MCF 10A (cell line): ENCODE measurements around the gene MRPS25. TPM values are rescaled to one million over a fixed set of nuclear protein-coding genes. Genes with fewer than 3 reads are reported as not detected.

Experiments
- BruUV-seq: library from RNA; stranded (reverse); fragments of 400-500 nt; replicated peaks from 2 replicates; lab custom pipeline; 2021; lab: Mats Ljungman, UMichigan
- CTCF ChIA-PET: fragments of 300-600 bp; sonication (Branson Sonifier 250); formaldehyde crosslinking; extraction: SDS; loops from one replicate; lab custom pipeline; 2021; ENCODE audit warnings: antibody characterized with exemption, inconsistent platforms; lab: Yijun Ruan, JAX
- POLR2A ChIA-PET: fragments of 300-600, 350-650 bp; sonication (Branson Sonifier 250); formaldehyde crosslinking; extraction: SDS; loops from one replicate; lab custom pipeline; 2020; ENCODE audit warnings: antibody characterized with exemption, inconsistent platforms; lab: Yijun Ruan, JAX
- DNase-seq: peaks from one replicate; pipeline ENCODE4 v3.0.0-alpha.2; 2018; ENCODE audit not compliant: unreplicated experiment
- H3K27ac Mint-ChIP-seq: one replicate; pipeline ENCODE4 v1.8.0; 2022; ENCODE audit warnings: mild to moderate bottlenecking, low read depth, mixed read lengths; ENCODE audit not compliant: unreplicated experiment
- H3K27me3 Mint-ChIP-seq: one replicate; pipeline ENCODE4 v1.8.0; 2022; ENCODE audit warnings: mixed read lengths; ENCODE audit not compliant: insufficient read depth, unreplicated experiment
- H3K36me3 Mint-ChIP-seq: one replicate; pipeline ENCODE4 v1.8.0; 2022; ENCODE audit warnings: mild to moderate bottlenecking, moderate library complexity, mixed read lengths; ENCODE audit not compliant: insufficient read depth, unreplicated experiment
- H3K4me1 Mint-ChIP-seq: one replicate; pipeline ENCODE4 v1.8.0; 2022; ENCODE audit warnings: mixed read lengths; ENCODE audit not compliant: insufficient read depth, unreplicated experiment
- H3K4me3 Mint-ChIP-seq: one replicate; pipeline ENCODE4 v1.8.0; 2022; ENCODE audit warnings: mild to moderate bottlenecking, moderate library complexity, mixed read lengths; ENCODE audit not compliant: unreplicated experiment
- H3K9me3 Mint-ChIP-seq: one replicate; pipeline ENCODE4 v1.8.0; 2022; ENCODE audit warnings: mixed read lengths; ENCODE audit not compliant: unreplicated experiment
- CTCF ChIP-seq: fragments of 200-600 bp; IDR thresholded peaks from one replicate; pipeline ENCODE4 v1.8.0; 2022; ENCODE audit warnings: antibody characterized with exemption, mild to moderate bottlenecking; ENCODE audit not compliant: unreplicated experiment
- intact Hi-C: fragments of 100-400 bp; cut with micrococcal nuclease; formaldehyde crosslinking; loops from 2 replicates; pipeline ENCODE4 v1.14.1; 2022
- total RNA-seq: library from RNA; stranded (reverse); gene quantifications from 2 replicates; pipeline ENCODE4 v1.2.3, GENCODE V29; 2022

The MRPS25 gene
- total RNA-seq, 1 experiment from 2014 or later: 87.2 TPM

GRCh38 chr3:15063656-15064286 is 1.3 kb downstream of the MRPS25 start:
- Mint-ChIP-seq H3K36me3 (peaks cover 27% of the 10 kb centered on the region), H3K27me3 (no peaks in the 10 kb centered on the region), H3K27ac (peak overlapping the region; percentile 93), H3K9me3 (no peaks in the 10 kb centered on the region), H3K4me3 (peak overlapping the region; percentile 80), H3K4me1 (peaks cover 10% of the 10 kb centered on the region)
- peak; percentile 9 for DNase-seq
- ChIA-PET CTCF (interaction anchor here (0.7 to 1.4 kb wide), 2 partner anchors 12 to 39 kb away, joined by 4 read pairs; no protein-coding TSS in a partner anchor), POLR2A (interaction anchor here (0.6 to 3.3 kb wide), 14 partner anchors 9 to 940 kb away, joined by 3 to 49 read pairs (median 6); partner anchors contain the start of genes CAPN7, CCDC174, CHCHD4 and NR2C2)
- no peak for TF ChIP-seq CTCF
- intact Hi-C loops: loop anchor here (2.0 kb wide), 1 partner anchor 35 kb away; the partner anchor contains the start of gene RBSN
- BruUV-seq: no TSS peak

GRCh38 chr3:15063238-15063637 is 1.9 kb downstream of the MRPS25 start:
- H3K36me3 Mint-ChIP-seq: peaks cover 32% of the 10 kb centered on the region
- CTCF ChIA-PET: interaction anchor here (1.4 kb wide), 1 partner anchor 11 kb away, joined by 4 read pairs; no protein-coding TSS in a partner anchor
- no TSS peak for BruUV-seq
- no peak overlapping the region for H3K27ac Mint-ChIP-seq
- peaks cover 10% of the 10 kb centered on the region for H3K4me1 Mint-ChIP-seq
- peak overlapping the region; percentile 80 for H3K4me3 Mint-ChIP-seq
- intact Hi-C loops: no loop called here
- no peaks in the 10 kb centered on the region for H3K27me3 Mint-ChIP-seq
- TF ChIP-seq CTCF: no peak
- no peaks in the 10 kb centered on the region for H3K9me3 Mint-ChIP-seq
- no peak for DNase-seq
- POLR2A ChIA-PET: interaction anchor here (1.6 to 3.3 kb wide), 4 partner anchors 15 to 143 kb away, joined by 4 to 23 read pairs (median 17); partner anchors contain the start of genes CAPN7 and NR2C2

GRCh38 chr3:15060029-15060428 is 5.1 kb downstream of the MRPS25 start:
- no peak overlapping the region for H3K4me3 Mint-ChIP-seq

More at GRCh38 chr3:15060029-15060428, 5.1 kb downstream of the MRPS25 start:
- Mint-ChIP-seq H3K27ac (no peak overlapping the region), H3K36me3 (peaks cover 47% of the 10 kb centered on the region), H3K27me3 (no peaks in the 10 kb centered on the region), H3K9me3 (no peaks in the 10 kb centered on the region), H3K4me1 (peaks cover 12% of the 10 kb centered on the region)
- ChIA-PET CTCF (interaction anchor here (0.6 to 1.0 kb wide), 2 partner anchors 139 to 387 kb away, joined by 3 to 4 read pairs; no protein-coding TSS in a partner anchor), POLR2A (interaction anchor here (0.7 kb wide), 1 partner anchor 395 kb away, joined by 3 read pairs; no protein-coding TSS in a partner anchor)
- no peak for DNase-seq
- intact Hi-C loops: no loop called here
- TF ChIP-seq CTCF: no peak
- BruUV-seq: no TSS peak
